Endothelial cell of umbilical vein (primary cell): Measurements from ENCODE around the gene KMT5C. TPM values are rescaled to one million over a fixed set of nuclear protein-coding genes. Genes with fewer than 3 reads are reported as not detected.

Source experiments
- BruUV-seq: library from RNA; stranded (reverse); fragments of 400-500 nt; replicated peaks from 2 replicates; lab custom pipeline; 2021; lab: Mats Ljungman, UMichigan
- CTCF ChIA-PET: fragments of 300-600, 350-600 bp; sonication (Branson Sonifier 250); formaldehyde crosslinking; loops from one replicate; lab custom pipeline; 2021; ENCODE audit warnings: antibody characterized with exemption, inconsistent platforms; lab: Charles Lee
- POLR2A ChIA-PET: fragments of 300-600, 350-600 bp; sonication (Branson Sonifier 250); formaldehyde crosslinking; loops from one replicate; lab custom pipeline; 2021; ENCODE audit warnings: antibody characterized with exemption, inconsistent platforms; lab: Charles Lee
- DNase-seq: peaks from one replicate; pipeline ENCODE4 v3.0.0-alpha.2; 2011; ENCODE audit warnings: low read depth, low spot score
- FAIRE-seq: peaks from 2 replicates; lab custom pipeline; 2011; peaks lifted over from hg19 to GRCh38; lab: Jason Lieb, UNC
- H2AFZ ChIP-seq: 2 replicates; pipeline ENCODE4 v1.6.0; 2012; ENCODE audit warnings: low read depth, low read length, control low read depth, inconsistent platforms
- H3K27ac ChIP-seq: 2 replicates; pipeline ENCODE4 v1.5.1; 2011; ENCODE audit warnings: low read depth, mild to moderate bottlenecking, control low read depth, low read length, moderate library complexity; ENCODE audit not compliant: insufficient read depth
- H3K27me3 ChIP-seq, 2 experiments: 2 replicates each; pipeline versions ENCODE4 v1.6.0 to v1.6.1; 2011; ENCODE audit warnings: low read length in 2 of 2, mixed read lengths in 1 of 2; ENCODE audit not compliant: control insufficient read depth in 2 of 2, insufficient read depth in 2 of 2
- H3K36me3 ChIP-seq, 2 experiments: 2 replicates in 1 of 2; 3 replicates in 1 of 2; pipeline ENCODE4 v1.5.1; 2011; ENCODE audit warnings: low read length in 2 of 2, mild to moderate bottlenecking in 1 of 2, moderate library complexity in 1 of 2; ENCODE audit not compliant: control insufficient read depth in 2 of 2, insufficient read depth in 2 of 2; ENCODE audit errors: extremely low read depth in 1 of 2
- H3K4me1 ChIP-seq: 3 replicates; pipeline ENCODE4 v1.5.1; 2011; ENCODE audit warnings: mild to moderate bottlenecking, low read length; ENCODE audit not compliant: control insufficient read depth, insufficient read depth; ENCODE audit errors: extremely low read depth
- H3K4me2 ChIP-seq: 2 replicates; pipeline ENCODE4 v1.6.1; 2011; ENCODE audit warnings: low read length, control low read depth, mixed read lengths; ENCODE audit not compliant: insufficient read depth
- H3K4me3 ChIP-seq, 3 experiments: fragments of 200-600 bp in 1 of 3; sonication (generic), shearing (Covaris generic) in 1 of 3; replicated peaks in 1 of 3; 2 replicates each; pipeline ENCODE4 v1.5.1; 2011 to 2016; ENCODE audit warnings: control low read depth in 3 of 3, low read length in 3 of 3, mild to moderate bottlenecking in 2 of 3, inconsistent platforms in 1 of 3, low read depth in 1 of 3, moderate library complexity in 1 of 3; ENCODE audit not compliant: insufficient read depth in 1 of 3
- H3K79me2 ChIP-seq: 2 replicates; pipeline ENCODE4 v1.6.0; 2012; ENCODE audit warnings: low read length, inconsistent platforms; ENCODE audit not compliant: control insufficient read depth, insufficient read depth
- H3K9ac ChIP-seq: replicated peaks from 2 replicates; pipeline ENCODE3; 2011; ENCODE audit warnings: low read length, control low read depth; ENCODE audit not compliant: insufficient read depth; ENCODE audit errors: extremely low read depth
- H3K9me1 ChIP-seq: replicated peaks from 3 replicates; pipeline ENCODE4 v1.6.0; 2011; ENCODE audit warnings: mild to moderate bottlenecking, low read length; ENCODE audit not compliant: control insufficient read depth, insufficient read depth; ENCODE audit errors: extremely low read depth
- H3K9me3 ChIP-seq: replicated peaks from 2 replicates; pipeline ENCODE4 v1.5.1; 2012; ENCODE audit warnings: low read length, inconsistent platforms; ENCODE audit not compliant: control insufficient read depth, insufficient read depth
- H4K20me1 ChIP-seq: replicated peaks from 2 replicates; pipeline ENCODE3; 2011; ENCODE audit warnings: mild to moderate bottlenecking, low read length; ENCODE audit not compliant: control insufficient read depth, insufficient read depth; ENCODE audit errors: extremely low read depth
- CTCF ChIP-seq, 2 donors: IDR thresholded peaks; 1 replicate in 1 of 2; 2 replicates in 1 of 2; pipeline ENCODE4 v1.5.1; 2011; ENCODE audit warnings: low read length in 2 of 2, mild to moderate bottlenecking in 2 of 2, moderate library complexity in 2 of 2, control low read depth in 1 of 2, inconsistent platforms in 1 of 2, low read depth in 1 of 2; ENCODE audit not compliant: insufficient read depth in 1 of 2; ENCODE audit errors: extremely low read depth in 1 of 2
- EZH2 ChIP-seq: IDR thresholded peaks from 2 replicates; pipeline ENCODE4 v1.6.1; 2012; ENCODE audit warnings: borderline replicate concordance, low read depth, mild to moderate bottlenecking, moderate library complexity, low read length, inconsistent platforms; ENCODE audit not compliant: severe bottlenecking
- FOS ChIP-seq: IDR thresholded peaks from 2 replicates; pipeline ENCODE4 v1.6.1; 2011; ENCODE audit warnings: mild to moderate bottlenecking, low read length, moderate library complexity, borderline replicate concordance; ENCODE audit not compliant: insufficient read depth
- GATA2 ChIP-seq: IDR thresholded peaks from 2 replicates; pipeline ENCODE4 v1.7.0; 2011; ENCODE audit warnings: low read depth, mild to moderate bottlenecking, moderate library complexity, mixed read lengths, low read length; ENCODE audit not compliant: insufficient read length, insufficient read depth
- JUN ChIP-seq: IDR thresholded peaks from 2 replicates; pipeline ENCODE4 v1.6.1; 2011; ENCODE audit warnings: borderline replicate concordance, low read depth; ENCODE audit not compliant: insufficient read length, insufficient read depth
- MAX ChIP-seq: IDR thresholded peaks from 2 replicates; pipeline ENCODE4 v1.6.1; 2011; ENCODE audit not compliant: insufficient read depth, insufficient read length
- MYC ChIP-seq: IDR thresholded peaks from one replicate; pipeline ENCODE4 v1.6.1; 2011; ENCODE audit warnings: mild to moderate bottlenecking, low read depth, low read length
- POLR2A ChIP-seq: IDR thresholded peaks from 2 replicates; pipeline ENCODE4 v1.6.1; 2012; ENCODE audit warnings: low read depth, mild to moderate bottlenecking, control low read depth, low read length
- POLR2AphosphoS5 ChIP-seq: IDR thresholded peaks from 2 replicates; pipeline ENCODE4 v1.6.1; 2012; ENCODE audit warnings: low read depth, mild to moderate bottlenecking, control low read depth, low read length, moderate library complexity; ENCODE audit not compliant: insufficient read depth
- dilution Hi-C: fragments of 300-500 bp; cut with MboI; formaldehyde crosslinking; loops from one replicate; pipeline ENCODE4 v1.15.0; 2019; ENCODE audit warnings: low sequenced_read_pairs; ENCODE audit not compliant: extremely low pct_ligation_motif_present
- intact Hi-C: fragments of 100-400 bp; cut with micrococcal nuclease; formaldehyde crosslinking; loops from one replicate; pipeline ENCODE4 v1.10.0; 2022
- polyA plus RNA-seq, 4 experiments: library from polyadenylated mRNA; depleted of rRNA in 3 of 4; stranded (reverse) in 3 of 4; unstranded in 1 of 4; fragments of >200 nt; gene quantifications; 2 replicates each; pipeline versions ENCODE4 v1.2.1 to v1.2.3, GENCODE V29; 2011 to 2012; ENCODE audit warnings: missing spikeins in 1 of 4
- total RNA-seq: library from RNA; stranded (reverse); gene quantifications from 2 replicates; pipeline ENCODE4 v1.2.3, GENCODE V29; 2021

KMT5C gene
- total and polyA plus RNA-seq, 2 donors (not counting 3 experiments of a cell fraction or from before 2014, with no cell fraction given): 7.2 to 13.5 TPM

GRCh38 chr19:55299991-55300390 lies 39.7 kb upstream of the KMT5C start:
- Histone ChIP-seq H3K4me3 (no peak overlapping the region), H3K9ac (no peak overlapping the region), H3K36me3 (no peaks in the 10 kb centered on the region), H3K4me1 (no peaks in the 10 kb centered on the region), H3K9me3 (no peaks in the 10 kb centered on the region), H3K27ac (no peak overlapping the region), H3K79me2 (no peaks in the 10 kb centered on the region), H3K9me1 (no peaks in the 10 kb centered on the region), H4K20me1 (no peaks in the 10 kb centered on the region), H2AFZ (no peak overlapping the region), H3K4me2 (no peak overlapping the region), H3K27me3 (peaks cover 0 to 3% of the 10 kb centered on the region in 2 experiments)
- intact Hi-C loops: loop anchor here (5.0 kb wide), 1 partner anchor 158 kb away; no protein-coding TSS in a partner anchor
- POLR2A ChIA-PET: no interaction called here
- BruUV-seq: no TSS peak
- dilution Hi-C loops: no loop called here
- DNase-seq (no peak), FAIRE-seq (no peak)
- TF ChIP-seq MAX (no peak), FOS (no peak), JUN (no peak), POLR2A (no peak), GATA2 (no peak), POLR2AphosphoS5 (no peak), MYC (no peak), CTCF (IDR thresholded peaks at IDR 0.05; ENCODE audit: extremely low read depth in 1 of 2, insufficient read depth in 1 of 2, low read depth in 1 of 2, low read length in 2 of 2) (no peak), EZH2 (no peak)
- CTCF ChIA-PET: interaction anchor here (3.8 kb wide), 1 partner anchor 84 kb away, joined by 51 read pairs; the partner anchor contains the start of gene TMEM238
